LHCN-M2 (cell line): ENCODE data around the gene ZNF813. TPM values are rescaled to one million over a fixed set of nuclear protein-coding genes. Genes with fewer than 3 reads are reported as not detected.
"Not testable (repeated sequence)": the region's sequence is repeated elsewhere in the genome, so short reads cannot be mapped to it uniquely, and the experiment has no call there.

Source experiments
- DNase-seq: peaks from one replicate; pipeline ENCODE4 v3.0.0-alpha.2; 2012; ENCODE audit warnings: low read depth
- polyA plus RNA-seq: library from polyadenylated mRNA; unstranded; fragments of >200 nt; gene quantifications from one replicate; pipeline ENCODE4 v1.2.1, GENCODE V29; 2012; ENCODE audit warnings: missing spikeins
- total RNA-seq: library from RNA; depleted of rRNA; stranded (reverse); fragments of >200 nt; gene quantifications from 2 replicates; pipeline ENCODE4 v1.2.3, GENCODE V29; 2014; rRNA removed

ZNF813 gene
- 3.5 and 5.7 TPM in 2 replicates for total RNA-seq
- 1.2 TPM for polyA plus RNA-seq

- peak; percentile 80 for DNase-seq
These were observed at the start of gene ZNF813 for GRCh38 chr19:53467485-53468262. Gene ZNF813, plus strand, starts transcription at chr19:53467733. Its CDS starts 16,090 bp downstream, at chr19:53483823.

- not testable (repeated sequence) for DNase-seq
These were observed 46.8 kb upstream of the ZNF813 start for GRCh38 chr19:53420520-53421315.

- no peak for DNase-seq
These were observed 45.0 kb upstream of the ZNF813 start for GRCh38 chr19:53422551-53422950.

GRCh38 chr19:53423074-53423473 is 44.5 kb upstream of the ZNF813 start:
- not testable (repeated sequence) for DNase-seq

- not testable (repeated sequence) for DNase-seq
These were observed 43.9 kb upstream of the ZNF813 start for GRCh38 chr19:53423680-53424079.

- DNase-seq: peak; percentile 52
These were observed 42.5 kb upstream of the ZNF813 start for GRCh38 chr19:53424968-53425597.

- peak; percentile 83 for DNase-seq
These were observed 36.0 kb upstream of the ZNF813 start, which contains the start of gene ZNF761 for GRCh38 chr19:53431399-53432087. Gene ZNF761, plus strand, starts transcription at chr19:53431984. Its CDS starts 15,285 bp downstream, at chr19:53447269.

GRCh38 chr19:53432088-53432661 is 35.4 kb upstream of the ZNF813 start:
- peak; percentile 27 for DNase-seq

- not testable (repeated sequence) for DNase-seq
These were observed 23.7 kb upstream of the ZNF813 start for GRCh38 chr19:53443809-53444208.

GRCh38 chr19:53447196-53447595 is 20.3 kb upstream of the ZNF813 start:
- not testable (repeated sequence) for DNase-seq

GRCh38 chr19:53455828-53456227 is 11.7 kb upstream of the ZNF813 start:
- no peak for DNase-seq

GRCh38 chr19:53460131-53460721 is 7.3 kb upstream of the ZNF813 start:
- DNase-seq: not testable (repeated sequence)

GRCh38 chr19:53461866-53462265 is 5.7 kb upstream of the ZNF813 start:
- DNase-seq: peak; percentile 14

GRCh38 chr19:53462861-53463260 is 4.7 kb upstream of the ZNF813 start:
- no peak for DNase-seq

GRCh38 chr19:53463263-53463662 is 4.3 kb upstream of the ZNF813 start:
- DNase-seq: no peak

GRCh38 chr19:53466726-53467484 is 628 bp upstream of the ZNF813 start:
- no peak for DNase-seq

GRCh38 chr19:53468628-53469027 is 1.1 kb downstream of the ZNF813 start:
- not testable (repeated sequence) for DNase-seq

GRCh38 chr19:53471916-53472315 is 4.4 kb downstream of the ZNF813 start:
- DNase-seq: no peak

- DNase-seq: not testable (repeated sequence)
These were observed 7.3 kb downstream of the ZNF813 start for GRCh38 chr19:53474832-53475231.

GRCh38 chr19:53475470-53475869 is 7.9 kb downstream of the ZNF813 start:
- not testable (repeated sequence) for DNase-seq
